ENCODE measurements around the gene NCAN. TPM values are rescaled to one million over a fixed set of nuclear protein-coding genes. Genes with fewer than 3 reads are reported as not detected.
A peak's percentile ranks its signal among the peaks of the same experiment; 100 is the strongest.

Gene NCAN
- total and polyA plus RNA-seq, 11 donors, result not detected

DNA sequence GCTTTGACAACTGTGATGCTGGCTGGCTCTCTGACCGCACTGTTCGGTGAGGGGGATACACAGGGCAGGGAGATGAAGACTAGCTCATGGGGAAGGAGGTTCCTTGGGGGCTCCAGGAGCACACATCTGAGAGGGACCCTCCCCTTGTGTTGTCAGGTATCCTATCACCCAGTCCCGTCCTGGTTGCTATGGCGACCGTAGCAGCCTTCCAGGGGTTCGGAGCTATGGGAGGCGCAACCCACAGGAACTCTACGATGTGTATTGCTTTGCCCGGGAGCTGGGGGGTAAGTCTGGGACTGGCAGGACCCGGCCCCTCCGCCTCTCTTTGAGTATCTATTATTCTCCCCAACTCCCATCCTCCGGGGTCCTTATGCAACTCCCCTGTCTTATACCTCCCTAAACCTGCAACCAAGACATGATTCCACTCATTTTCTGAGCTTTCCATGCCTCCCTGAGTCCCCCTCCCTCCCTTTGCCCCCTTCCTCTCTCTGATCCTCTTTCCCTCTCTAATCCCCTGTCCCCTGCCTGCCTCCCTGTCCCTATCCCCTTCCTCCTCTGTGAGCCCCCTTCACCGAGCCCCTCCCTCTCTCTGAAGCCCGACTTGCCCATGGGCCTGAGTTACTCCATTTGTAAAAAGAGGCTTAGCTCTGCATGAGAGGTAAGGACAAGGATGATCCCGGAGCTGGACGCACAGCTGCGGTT is 12.5 kb downstream of the NCAN start:
- no peak for TF ChIP-seq POLR2A (IDR thresholded peaks at IDR 0.05)
- TF ChIP-seq, protein P1, sequence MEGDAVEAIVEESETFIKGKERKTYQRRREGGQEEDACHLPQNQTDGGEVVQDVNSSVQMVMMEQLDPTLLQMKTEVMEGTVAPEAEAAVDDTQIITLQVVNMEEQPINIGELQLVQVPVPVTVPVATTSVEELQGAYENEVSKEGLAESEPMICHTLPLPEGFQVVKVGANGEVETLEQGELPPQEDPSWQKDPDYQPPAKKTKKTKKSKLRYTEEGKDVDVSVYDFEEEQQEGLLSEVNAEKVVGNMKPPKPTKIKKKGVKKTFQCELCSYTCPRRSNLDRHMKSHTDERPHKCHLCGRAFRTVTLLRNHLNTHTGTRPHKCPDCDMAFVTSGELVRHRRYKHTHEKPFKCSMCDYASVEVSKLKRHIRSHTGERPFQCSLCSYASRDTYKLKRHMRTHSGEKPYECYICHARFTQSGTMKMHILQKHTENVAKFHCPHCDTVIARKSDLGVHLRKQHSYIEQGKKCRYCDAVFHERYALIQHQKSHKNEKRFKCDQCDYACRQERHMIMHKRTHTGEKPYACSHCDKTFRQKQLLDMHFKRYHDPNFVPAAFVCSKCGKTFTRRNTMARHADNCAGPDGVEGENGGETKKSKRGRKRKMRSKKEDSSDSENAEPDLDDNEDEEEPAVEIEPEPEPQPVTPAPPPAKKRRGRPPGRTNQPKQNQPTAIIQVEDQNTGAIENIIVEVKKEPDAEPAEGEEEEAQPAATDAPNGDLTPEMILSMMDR (IDR thresholded peaks at IDR 0.05), result no peak
- ATAC-seq (no peak), DNase-seq (no peak)
- peak overlapping the region in 6 of 12 donors; percentile 33 to 56 (median 43) for H3K4me3 ChIP-seq
- peaks cover 0 to 11% (median 4%) of the 10 kb centered on the region in 12 donors for H3K4me1 ChIP-seq
- peaks cover 18 to 60% (median 35%) of the 10 kb centered on the region in 9 donors for H3K27me3 ChIP-seq
- 58 to 66% (median 62%) methylated on average over 12 to 17 of the region's 17 CpGs for WGBS, 4 donors
- H3K9me3 ChIP-seq, result no peaks in the 10 kb centered on the region
- H3K27ac ChIP-seq, result no peak overlapping the region
- intact Hi-C loops (cut with DNase I), result loop anchor here in 1 of 10 donors (2.0 kb wide), 1 partner anchor 78 kb away; no protein-coding TSS in a partner anchor
- H3K36me3 ChIP-seq, result no peaks in the 10 kb centered on the region

DNA sequence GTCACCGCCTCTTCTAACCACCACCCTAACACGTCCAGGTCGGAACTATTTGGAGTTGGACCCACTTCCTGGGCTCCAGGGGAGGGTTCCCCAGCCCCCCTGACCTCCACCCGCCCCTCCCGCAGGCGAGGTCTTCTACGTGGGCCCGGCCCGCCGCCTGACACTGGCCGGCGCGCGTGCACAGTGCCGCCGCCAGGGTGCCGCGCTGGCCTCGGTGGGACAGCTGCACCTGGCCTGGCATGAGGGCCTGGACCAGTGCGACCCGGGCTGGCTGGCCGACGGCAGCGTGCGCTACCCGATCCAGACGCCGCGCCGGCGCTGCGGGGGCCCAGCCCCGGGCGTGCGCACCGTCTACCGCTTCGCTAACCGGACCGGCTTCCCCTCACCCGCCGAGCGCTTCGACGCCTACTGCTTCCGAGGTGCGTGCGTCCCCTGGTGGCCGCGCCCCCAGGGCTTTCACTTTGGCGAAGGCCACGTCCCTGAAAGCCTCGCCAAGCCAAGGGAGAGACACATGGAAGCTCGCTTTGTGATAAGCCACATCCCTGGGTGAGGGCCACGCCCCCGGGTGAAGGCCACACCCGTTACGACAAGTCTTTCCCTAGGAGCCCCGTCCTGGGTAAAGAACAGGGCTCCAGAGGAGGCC is 13.2 kb downstream of the NCAN start:
- intact Hi-C loops (cut with DNase I), result loop anchor here in 1 of 10 donors (2.0 kb wide), 1 partner anchor 78 kb away; no protein-coding TSS in a partner anchor

DNA sequence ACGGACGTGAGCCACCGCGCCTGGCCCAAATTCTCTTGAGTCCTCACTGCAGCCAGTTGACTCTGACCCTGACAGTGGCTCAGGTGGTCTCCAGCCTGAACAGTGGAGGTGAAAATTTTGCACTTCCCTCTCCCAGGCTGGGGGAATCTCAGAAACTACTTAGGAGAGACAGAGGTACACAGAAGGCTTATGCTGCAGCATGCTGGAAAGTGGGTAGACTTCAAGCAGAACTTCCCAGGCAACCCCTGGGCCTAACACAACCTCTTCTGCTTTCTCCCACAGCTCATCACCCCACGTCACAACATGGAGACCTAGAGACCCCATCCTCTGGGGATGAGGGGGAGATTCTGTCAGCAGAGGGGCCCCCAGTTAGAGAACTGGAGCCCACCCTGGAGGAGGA is 14.4 kb downstream of the NCAN start:
- Histone ChIP-seq H3K4me3 (no peak overlapping the region), H3K27me3 (peaks cover 18 to 58% (median 33%) of the 10 kb centered on the region in 9 donors), H3K9me3 (no peaks in the 10 kb centered on the region), H3K27ac (no peak overlapping the region), H3K36me3 (no peaks in the 10 kb centered on the region), H3K4me1 (peaks cover 0 to 11% (median 4%) of the 10 kb centered on the region in 12 donors)
- 78 to 91% (median 82%) methylated on average over 5 of the region's 5 CpGs for WGBS, 4 donors
- no peak for TF ChIP-seq POLR2A (IDR thresholded peaks at IDR 0.05)
- TF ChIP-seq, protein P1 (IDR thresholded peaks at IDR 0.05), result no peak
- DNase-seq (no peak), ATAC-seq (no peak)
- intact Hi-C loops (cut with DNase I), result no loop called here

More for the DNA sequence above, 13.2 kb downstream of the NCAN start:
- peak; percentile 37 to 83 (median 51) for DNase-seq
- ATAC-seq, result peak in 3 of 4 donors; percentile 50 to 71 (median 54)
- no peaks in the 10 kb centered on the region for H3K9me3 ChIP-seq
- TF ChIP-seq POLR2A (IDR thresholded peaks at IDR 0.05), result no peak
- TF ChIP-seq, protein P1 (IDR thresholded peaks at IDR 0.05), result peak; percentile 34 to 68 (median 52)
- H3K4me1 ChIP-seq, result peaks cover 0 to 11% (median 4%) of the 10 kb centered on the region in 12 donors
- 1 to 3% (median 2%) methylated on average over 23 to 59 of the region's 59 CpGs for WGBS, 4 donors
- H3K27me3 ChIP-seq, result peaks cover 18 to 60% (median 35%) of the 10 kb centered on the region in 9 donors
- H3K27ac ChIP-seq, result no peak overlapping the region
- peak overlapping the region in 11 of 12 donors; percentile 14 to 56 (median 39) for H3K4me3 ChIP-seq
- H3K36me3 ChIP-seq, result no peaks in the 10 kb centered on the region

DNA sequence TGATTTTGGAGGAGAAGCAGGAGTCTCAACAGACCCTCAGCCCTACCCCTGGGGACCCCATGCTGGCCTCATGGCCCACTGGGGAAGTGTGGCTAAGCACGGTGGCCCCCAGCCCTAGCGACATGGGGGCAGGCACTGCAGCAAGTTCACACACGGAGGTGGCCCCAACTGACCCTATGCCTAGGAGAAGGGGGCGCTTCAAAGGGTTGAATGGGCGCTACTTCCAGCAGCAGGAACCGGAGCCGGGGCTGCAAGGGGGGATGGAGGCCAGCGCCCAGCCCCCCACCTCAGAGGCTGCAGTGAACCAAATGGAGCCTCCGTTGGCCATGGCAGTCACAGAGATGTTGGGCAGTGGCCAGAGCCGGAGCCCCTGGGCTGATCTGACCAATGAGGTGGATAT is 14.9 kb downstream of the NCAN start:
- TF ChIP-seq, protein P1 (IDR thresholded peaks at IDR 0.05), result no peak
- no peak for TF ChIP-seq POLR2A (IDR thresholded peaks at IDR 0.05)
- H3K36me3 ChIP-seq, result no peaks in the 10 kb centered on the region
- no peak for DNase-seq
- no peaks in the 10 kb centered on the region for H3K9me3 ChIP-seq
- intact Hi-C loops (cut with DNase I), result no loop called here
- H3K4me3 ChIP-seq, result no peak overlapping the region
- ATAC-seq, result no peak
- peaks cover 18 to 54% (median 33%) of the 10 kb centered on the region in 9 donors for H3K27me3 ChIP-seq
- peaks cover 0 to 11% (median 4%) of the 10 kb centered on the region in 12 donors for H3K4me1 ChIP-seq
- H3K27ac ChIP-seq, result no peak overlapping the region
- 50 to 66% (median 61%) methylated on average over 7 to 10 of the region's 10 CpGs for WGBS, 4 donors
